Measurements from ENCODE around the gene ZNF529. TPM values are rescaled to one million over a fixed set of nuclear protein-coding genes. Genes with fewer than 3 reads are reported as not detected.

Gene ZNF529
- total and polyA plus RNA-seq, 9 donors: 10.4 to 17.7 (median 12.7) TPM

GRCh38 chr19:36524617-36525016 is 48.5 kb downstream of the ZNF529 start:
- Histone ChIP-seq H3K27ac (ENCODE audit: low read length) (no peak overlapping the region), H3K27me3 (ENCODE audit: control insufficient read depth, insufficient read depth, low read length) (no peaks in the 10 kb centered on the region), H3K4me1 (ENCODE audit: control insufficient read depth, insufficient read depth, low read length) (peaks cover 3% of the 10 kb centered on the region), H3K36me3 (ENCODE audit: control insufficient read depth, insufficient read depth, low read length) (peaks cover 22% of the 10 kb centered on the region), H3K9me3 (replicated peaks; ENCODE audit: control insufficient read depth, low read depth, low read length) (peaks cover 34% of the 10 kb centered on the region), H3K4me3 (ENCODE audit: low read length) (no peak overlapping the region)
- no peak for DNase-seq
- 100% methylated on average over 2 of the region's 4 CpGs for WGBS (ENCODE audit: insufficient coverage)

DNA sequence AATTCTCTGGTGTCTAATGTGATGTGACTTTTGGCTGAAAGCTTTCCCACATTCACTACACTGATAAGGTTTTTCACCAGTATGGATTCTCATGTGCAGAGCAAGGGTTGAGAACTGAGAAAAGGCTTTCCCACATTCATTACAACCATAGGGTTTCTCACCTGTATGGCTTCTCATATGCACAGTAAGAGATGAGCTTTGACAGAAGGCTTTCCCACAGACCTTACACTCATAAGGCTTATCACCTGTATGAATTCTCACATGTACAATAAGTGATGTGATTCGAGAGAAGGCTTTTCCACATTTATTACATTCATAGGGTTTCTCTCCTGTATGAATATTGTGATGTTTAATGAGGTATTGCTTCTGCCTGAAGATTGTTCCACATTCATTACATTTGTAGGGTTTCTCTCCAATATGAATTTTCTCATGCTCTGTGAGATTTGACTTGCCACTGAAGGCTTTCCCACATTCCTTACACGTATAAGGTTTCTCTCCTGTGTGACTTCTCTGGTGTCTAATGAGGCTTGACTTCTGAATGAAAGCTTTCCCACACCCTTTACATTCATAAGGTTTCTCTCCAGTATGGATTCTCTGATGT is 59.0 kb downstream of the ZNF529 start:
- H3K27ac ChIP-seq (ENCODE audit: low read length): no peak overlapping the region
- H3K9me3 ChIP-seq (replicated peaks; ENCODE audit: control insufficient read depth, low read depth, low read length): peaks cover 72% of the 10 kb centered on the region
- no peak for DNase-seq
- no peak overlapping the region for H3K4me3 ChIP-seq (ENCODE audit: low read length)
- H3K36me3 ChIP-seq (ENCODE audit: control insufficient read depth, insufficient read depth, low read length): peaks cover 27% of the 10 kb centered on the region
- H3K4me1 ChIP-seq (ENCODE audit: control insufficient read depth, insufficient read depth, low read length): no peaks in the 10 kb centered on the region
- WGBS (ENCODE audit: insufficient coverage): no CpG with 5 or more reads among the region's 2 CpGs
- H3K27me3 ChIP-seq (ENCODE audit: control insufficient read depth, insufficient read depth, low read length): no peaks in the 10 kb centered on the region

GRCh38 chr19:36508325-36508724 is 64.8 kb downstream of the ZNF529 start:
- Histone ChIP-seq H3K4me1 (ENCODE audit: control insufficient read depth, insufficient read depth, low read length) (no peaks in the 10 kb centered on the region), H3K36me3 (ENCODE audit: control insufficient read depth, insufficient read depth, low read length) (no peaks in the 10 kb centered on the region), H3K27me3 (ENCODE audit: control insufficient read depth, insufficient read depth, low read length) (no peaks in the 10 kb centered on the region), H3K27ac (ENCODE audit: low read length) (no peak overlapping the region), H3K4me3 (ENCODE audit: low read length) (no peak overlapping the region), H3K9me3 (replicated peaks; ENCODE audit: control insufficient read depth, low read depth, low read length) (peaks cover 44% of the 10 kb centered on the region)
- no peak for DNase-seq
- WGBS (ENCODE audit: insufficient coverage): 93% methylated on average over 2 of the region's 3 CpGs

DNA sequence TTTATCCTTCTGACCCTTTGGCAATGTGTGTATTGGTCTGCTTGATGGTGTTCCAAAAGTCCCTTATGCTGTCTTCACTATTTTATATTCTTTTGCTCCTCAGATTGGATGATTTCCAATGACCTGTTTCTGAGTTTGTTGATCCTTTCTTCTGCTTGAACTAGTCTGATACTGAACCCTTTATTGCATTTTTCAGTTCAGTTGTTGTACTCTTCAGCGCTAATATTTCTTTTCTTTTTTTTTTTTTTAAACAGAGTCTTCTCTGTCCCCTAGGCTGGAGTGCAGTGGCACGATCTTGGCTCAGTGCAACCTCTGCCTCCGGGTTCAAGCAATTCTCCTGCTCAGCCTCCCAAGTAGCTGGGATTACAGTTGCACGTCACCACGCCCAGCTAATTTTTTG is 71.1 kb downstream of the ZNF529 start:
- H3K27me3 ChIP-seq (ENCODE audit: control insufficient read depth, insufficient read depth, low read length): no peaks in the 10 kb centered on the region
- H3K4me3 ChIP-seq (ENCODE audit: low read length): no peak overlapping the region
- 100% methylated on average over 1 of the region's 5 CpGs for WGBS (ENCODE audit: insufficient coverage)
- H3K4me1 ChIP-seq (ENCODE audit: control insufficient read depth, insufficient read depth, low read length): no peaks in the 10 kb centered on the region
- peaks cover 48% of the 10 kb centered on the region for H3K9me3 ChIP-seq (replicated peaks; ENCODE audit: control insufficient read depth, low read depth, low read length)
- H3K36me3 ChIP-seq (ENCODE audit: control insufficient read depth, insufficient read depth, low read length): no peaks in the 10 kb centered on the region
- no peak overlapping the region for H3K27ac ChIP-seq (ENCODE audit: low read length)
- no peak for DNase-seq

- WGBS (ENCODE audit: insufficient coverage): 89% methylated on average over 7 of the region's 17 CpGs
- peaks cover 29% of the 10 kb centered on the region for H3K9me3 ChIP-seq (replicated peaks; ENCODE audit: control insufficient read depth, low read depth, low read length)
These were observed 76.1 kb downstream of the ZNF529 start for GRCh38 chr19:36497001-36497400.

More at GRCh38 chr19:36497001-36497400, 76.1 kb downstream of the ZNF529 start:
- Histone ChIP-seq H3K27me3 (ENCODE audit: control insufficient read depth, insufficient read depth, low read length) (no peaks in the 10 kb centered on the region), H3K4me1 (ENCODE audit: control insufficient read depth, insufficient read depth, low read length) (no peaks in the 10 kb centered on the region), H3K4me3 (ENCODE audit: low read length) (no peak overlapping the region), H3K36me3 (ENCODE audit: control insufficient read depth, insufficient read depth, low read length) (no peaks in the 10 kb centered on the region), H3K27ac (ENCODE audit: low read length) (no peak overlapping the region)
- no peak for DNase-seq

Other genes with a start within 250 kb of the ZNF529 start
- gene ZFP14, start 194.1 kb downstream of the ZNF529 start, total RNA-seq: 9.6 TPM
- 1 to 10 TPM; 4.5 to 6.3 (median 5.4) TPM for gene ZFP14, start 194.1 kb downstream of the ZNF529 start, polyA plus RNA-seq (ENCODE audit: insufficient read depth in 1 of 8, insufficient read length in 8 of 8, low replicate concordance in 1 of 8)
- 11.6 TPM for gene ZFP82, start 154.6 kb downstream of the ZNF529 start, total RNA-seq
- gene ZFP82, start 154.6 kb downstream of the ZNF529 start, polyA plus RNA-seq (ENCODE audit: insufficient read depth in 1 of 8, insufficient read length in 8 of 8, low replicate concordance in 1 of 8): 10 to 100 TPM in 1 of 8 donors, 1 to 10 TPM in 7; 7.0 to 11.3 (median 8.7) TPM
- 17.0 TPM for gene ZNF566, start 83.7 kb downstream of the ZNF529 start, total RNA-seq
- 10 to 100 TPM in 2 of 8 donors, 1 to 10 TPM in 6; 7.1 to 10.7 (median 9.1) TPM for gene ZNF566, start 83.7 kb downstream of the ZNF529 start, polyA plus RNA-seq (ENCODE audit: insufficient read depth in 1 of 8, insufficient read length in 8 of 8, low replicate concordance in 1 of 8)
- gene ZNF260, start 45.0 kb downstream of the ZNF529 start, total RNA-seq: 15.9 TPM
- gene ZNF260, start 45.0 kb downstream of the ZNF529 start, polyA plus RNA-seq (ENCODE audit: insufficient read depth in 1 of 8, insufficient read length in 8 of 8, low replicate concordance in 1 of 8): 10 to 100 TPM in 6 of 8 donors, 1 to 10 TPM in 2; 7.5 to 14.5 (median 10.8) TPM
- gene ZNF382, start 32.0 kb upstream of the ZNF529 start, total RNA-seq: 15.3 TPM
- 10 to 100 TPM in 2 of 8 donors, 1 to 10 TPM in 6; 5.1 to 11.5 (median 8.0) TPM for gene ZNF382, start 32.0 kb upstream of the ZNF529 start, polyA plus RNA-seq (ENCODE audit: insufficient read depth in 1 of 8, insufficient read length in 8 of 8, low replicate concordance in 1 of 8)
- gene ZNF461, start 93.5 kb upstream of the ZNF529 start, total RNA-seq: 9.6 TPM
- 10 to 100 TPM in 1 of 8 donors, 1 to 10 TPM in 7; 5.5 to 13.5 (median 7.8) TPM for gene ZNF461, start 93.5 kb upstream of the ZNF529 start, polyA plus RNA-seq (ENCODE audit: insufficient read depth in 1 of 8, insufficient read length in 8 of 8, low replicate concordance in 1 of 8)
- gene ZNF567, start 114.3 kb upstream of the ZNF529 start, total RNA-seq: 8.5 TPM
- gene ZNF567, start 114.3 kb upstream of the ZNF529 start, polyA plus RNA-seq (ENCODE audit: insufficient read depth in 1 of 8, insufficient read length in 8 of 8, low replicate concordance in 1 of 8): 1 to 10 TPM; 4.9 to 8.9 (median 7.3) TPM
- gene ZNF850, start 199.5 kb upstream of the ZNF529 start, total RNA-seq: 3.7 TPM
- gene ZNF850, start 199.5 kb upstream of the ZNF529 start, polyA plus RNA-seq (ENCODE audit: insufficient read depth in 1 of 8, insufficient read length in 8 of 8, low replicate concordance in 1 of 8): 1 to 10 TPM in 6 of 8 donors, under 1 TPM in 2; 0.91 to 2.0 (median 1.3) TPM

Data from muscle of leg (tissue), 11 donors.